ENCODE data around the gene DHX58.

DHX58 gene

GRCh38 chr17:42094375-42095069, 18.0 kb downstream of the DHX58 start:
- TF ChIP-seq SPI1 (IDR thresholded peaks at IDR 0.05; ENCODE audit: borderline replicate concordance, low read depth) (no peak), POLR2AphosphoS5 (IDR thresholded peaks at IDR 0.05; ENCODE audit: low read depth) (no peak), GABPA (IDR thresholded peaks at IDR 0.05; ENCODE audit: low read depth) (no peak), CTCF (IDR thresholded peaks at IDR 0.05; ENCODE audit: insufficient read depth, low read length) (no peak), REST (IDR thresholded peaks at IDR 0.05; ENCODE audit: insufficient replicate concordance, low read depth) (no peak)

GRCh38 chr17:42092939-42093338, 19.6 kb downstream of the DHX58 start:
- no peak overlapping the region for H3K27ac ChIP-seq (replicated peaks)
- H3K27me3 ChIP-seq (ENCODE audit: insufficient read depth, poor library complexity, severe bottlenecking): peaks cover 4% of the 10 kb centered on the region
- no peak overlapping the region for H3K4me3 ChIP-seq (replicated peaks; ENCODE audit: insufficient read depth, low read length)
- no peak for DNase-seq (ENCODE audit: low read depth in 1 of 2, low spot score in 1 of 2)
- TF ChIP-seq GABPA (IDR thresholded peaks at IDR 0.05; ENCODE audit: low read depth): no peak
- no peak for TF ChIP-seq POLR2AphosphoS5 (IDR thresholded peaks at IDR 0.05; ENCODE audit: low read depth)
- TF ChIP-seq REST (IDR thresholded peaks at IDR 0.05; ENCODE audit: insufficient replicate concordance, low read depth): no peak
- no peak for TF ChIP-seq SPI1 (IDR thresholded peaks at IDR 0.05; ENCODE audit: borderline replicate concordance, low read depth)
- no peak for TF ChIP-seq CTCF (IDR thresholded peaks at IDR 0.05; ENCODE audit: insufficient read depth, low read length)

More at GRCh38 chr17:42094375-42095069, 18.0 kb downstream of the DHX58 start:
- no peak for DNase-seq (ENCODE audit: low read depth in 1 of 2, low spot score in 1 of 2)
- H3K4me3 ChIP-seq (replicated peaks; ENCODE audit: insufficient read depth, low read length): no peak overlapping the region
- peaks cover 4% of the 10 kb centered on the region for H3K27me3 ChIP-seq (ENCODE audit: insufficient read depth, poor library complexity, severe bottlenecking)
- H3K27ac ChIP-seq (replicated peaks): no peak overlapping the region

GRCh38 chr17:42090964-42091790, 21.3 kb downstream of the DHX58 start:
- DNase-seq (ENCODE audit: low read depth in 1 of 2, low spot score in 1 of 2): no peak
- Histone ChIP-seq H3K27me3 (ENCODE audit: insufficient read depth, poor library complexity, severe bottlenecking) (no peaks in the 10 kb centered on the region), H3K4me3 (replicated peaks; ENCODE audit: insufficient read depth, low read length) (no peak overlapping the region), H3K27ac (replicated peaks) (no peak overlapping the region)
- TF ChIP-seq REST (IDR thresholded peaks at IDR 0.05; ENCODE audit: insufficient replicate concordance, low read depth): no peak

Measured in HL-60 (cell line).